Renal cortex interstitium (tissue), 11 donors: Measurements from ENCODE around the gene GLTP. TPM values are rescaled to one million over a fixed set of nuclear protein-coding genes. Genes with fewer than 3 reads are reported as not detected.

Experiments used
- DNase-seq, 11 donors: peaks; one replicate each; pipeline ENCODE4 v3.0.0-alpha.2; 2013; ENCODE audit warnings: low read depth in 9 of 11, low spot score in 4 of 11; ENCODE audit errors: extremely low read depth in 1 of 11
- polyA plus RNA-seq, 3 donors: library from polyadenylated mRNA; unstranded; fragments of 120-200 nt; gene quantifications; one replicate each; pipeline ENCODE4 v1.2.1, GENCODE V29; 2013; ENCODE audit not compliant: insufficient read length in 3 of 3

The GLTP gene
- polyA plus RNA-seq, 3 donors: 32.4 to 36.4 (median 33.5) TPM

GRCh38 chr12:109888179-109889020 lies 8.1 kb upstream of the GLTP start:
- no peak for DNase-seq

DNA sequence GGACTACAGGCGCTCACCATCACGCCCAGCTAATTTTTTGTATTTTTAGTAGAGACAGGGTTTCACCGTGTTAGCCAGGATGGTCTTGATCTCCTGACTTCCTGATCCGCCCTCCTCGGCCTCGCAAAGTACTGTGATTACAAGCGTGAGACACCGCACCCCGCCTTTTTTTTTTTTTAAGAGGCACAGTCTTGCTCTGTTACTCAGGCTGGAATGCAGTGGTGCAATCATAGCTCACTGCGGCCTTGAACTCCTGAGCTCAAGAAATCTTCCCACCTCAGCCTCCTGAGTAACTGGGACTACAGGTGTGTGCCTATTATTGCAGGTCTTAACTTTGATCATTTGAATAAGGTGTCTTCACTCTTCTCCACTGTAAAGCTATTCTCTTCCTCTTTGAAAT lies 5.3 kb upstream of the GLTP start:
- DNase-seq: no peak

DNA sequence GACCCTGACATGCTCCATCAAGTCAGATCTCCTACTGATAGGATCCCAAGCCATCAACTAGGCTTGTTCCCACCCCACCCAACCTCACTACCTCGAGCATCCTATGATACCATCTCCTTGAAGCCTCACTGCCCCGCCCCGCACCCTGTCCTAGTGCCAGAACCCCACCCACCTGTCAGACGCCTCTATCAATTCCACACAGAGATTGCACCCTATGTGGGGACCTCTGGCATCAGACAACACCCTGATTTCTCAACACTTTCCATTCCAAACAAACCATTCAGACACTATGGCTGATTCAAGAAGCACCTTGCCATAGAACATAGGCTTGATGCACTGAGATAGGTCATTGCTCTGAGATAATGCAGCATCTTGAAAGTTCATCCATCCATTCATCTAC lies 3.1 kb upstream of the GLTP start:
- no peak for DNase-seq

DNA sequence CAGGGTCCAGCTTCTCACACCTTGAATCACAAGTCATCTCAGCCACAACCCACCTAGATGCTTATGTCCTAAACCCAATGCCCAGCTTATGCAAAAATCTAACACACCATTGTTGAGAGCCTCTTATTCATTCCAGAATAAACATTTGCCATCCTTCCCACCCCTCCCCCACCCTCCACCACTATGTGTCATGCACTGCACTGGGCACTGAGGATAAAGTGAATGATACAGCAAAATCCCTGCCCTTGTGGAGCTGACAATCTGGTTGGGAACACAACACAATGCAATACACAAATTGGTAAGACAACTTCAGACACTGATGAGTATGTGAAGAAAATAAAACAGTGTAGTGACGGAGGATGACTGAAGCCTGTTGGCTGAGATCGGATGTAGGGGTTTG lies 1.4 kb upstream of the GLTP start:
- no peak for DNase-seq

DNA sequence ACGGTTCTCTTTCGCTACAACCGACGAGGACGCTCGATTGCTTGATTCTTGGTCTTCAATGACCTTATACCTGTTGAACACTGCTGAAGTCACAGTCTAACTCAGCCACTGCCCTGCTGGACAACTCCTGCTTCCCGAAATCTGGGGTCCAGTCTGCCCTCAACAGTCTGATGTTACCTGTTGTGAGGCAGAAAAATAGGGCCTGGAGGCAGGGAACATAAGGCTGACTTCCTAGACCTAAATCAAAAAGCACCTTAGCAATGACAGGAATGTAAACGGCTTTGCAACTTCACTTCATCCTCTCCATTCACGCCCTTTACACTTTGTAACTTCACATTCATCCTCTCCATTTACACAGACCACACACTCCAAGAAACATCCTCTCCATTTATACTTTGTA lies 597 bp upstream of the GLTP start:
- DNase-seq: no peak

GRCh38 chr12:109879351-109880042 lies 844 bp downstream of the GLTP start:
- no peak for DNase-seq

- DNase-seq: no peak
Measured at GRCh38 chr12:109878749-109879148, 1.6 kb downstream of the GLTP start.

- no peak for DNase-seq
Measured at GRCh38 chr12:109878247-109878625, 2.1 kb downstream of the GLTP start.

- no peak for DNase-seq
Measured at GRCh38 chr12:109877504-109878246, 2.7 kb downstream of the GLTP start.

- no peak for DNase-seq
Measured at GRCh38 chr12:109876406-109876805, 3.9 kb downstream of the GLTP start.

GRCh38 chr12:109875572-109876131 lies 4.7 kb downstream of the GLTP start:
- DNase-seq: no peak

DNA sequence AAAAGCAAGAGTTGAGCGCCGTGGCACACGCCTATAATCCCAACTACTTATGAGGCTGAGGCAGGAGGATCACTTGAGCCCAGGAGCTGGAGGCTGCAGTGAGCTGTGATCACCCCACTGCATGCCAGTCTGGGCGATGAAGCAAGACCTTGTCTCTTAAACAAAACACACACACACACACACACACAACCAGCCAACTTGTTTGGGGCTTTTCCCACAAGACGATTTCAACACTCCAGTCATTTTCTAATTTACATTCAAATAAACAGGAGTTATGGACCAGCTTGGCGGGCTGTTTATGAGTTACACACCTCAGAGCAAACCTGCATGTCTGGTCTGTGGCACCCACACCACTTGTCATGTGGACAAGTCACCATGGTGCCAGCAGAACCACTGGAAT lies 6.7 kb downstream of the GLTP start:
- no peak for DNase-seq

DNA sequence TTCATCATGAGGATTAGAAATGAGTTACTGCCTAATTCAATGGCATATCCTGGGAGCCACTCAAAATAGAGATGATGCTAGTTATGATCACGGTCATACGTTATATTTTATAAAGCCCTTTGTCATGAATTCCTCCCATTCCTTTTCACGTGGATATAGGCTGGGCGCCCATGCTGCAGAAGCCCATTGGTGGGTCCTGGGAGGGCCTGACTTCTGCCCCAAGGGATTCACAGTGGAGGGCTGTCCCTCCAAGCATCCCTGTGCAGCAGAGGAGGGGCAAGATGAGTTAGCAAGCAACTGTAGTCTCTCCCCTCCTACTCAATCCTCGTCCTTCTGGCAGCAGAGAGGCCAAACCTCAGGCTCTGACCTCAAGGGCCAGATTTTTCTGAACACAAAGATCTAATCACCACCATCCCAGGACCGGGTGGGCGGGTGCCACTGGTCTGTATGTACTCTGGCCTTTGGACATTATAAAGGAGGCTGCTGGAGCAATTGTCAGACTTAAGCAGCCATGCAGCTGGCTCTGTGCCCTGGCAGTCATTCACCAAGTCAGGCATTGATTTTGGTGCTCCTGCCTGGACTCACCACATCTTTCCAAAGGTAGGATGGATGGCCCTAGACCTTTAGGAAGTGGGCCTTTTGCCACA lies 8.6 kb downstream of the GLTP start:
- DNase-seq: no peak

DNA sequence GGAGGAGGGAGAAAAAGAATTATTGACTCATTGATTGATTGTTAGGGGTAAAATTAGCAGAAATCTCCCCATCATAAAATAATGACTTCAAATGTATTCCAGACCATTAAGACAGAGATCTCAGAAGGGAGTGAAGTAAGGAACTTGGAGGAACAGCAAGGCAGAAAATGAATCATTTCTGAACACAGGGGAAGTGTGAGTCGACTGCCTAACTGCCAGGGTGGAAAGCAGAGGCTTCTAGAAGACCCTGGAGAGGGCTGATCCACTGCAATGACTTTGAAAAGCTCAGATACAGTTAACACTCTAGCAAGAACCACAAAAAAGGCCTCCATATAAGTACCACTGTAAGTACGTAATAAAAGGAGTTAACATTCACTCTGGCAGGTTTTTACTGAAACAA lies 9.7 kb downstream of the GLTP start:
- no peak for DNase-seq

GRCh38 chr12:109868182-109869051 lies 11.9 kb downstream of the GLTP start:
- no peak for DNase-seq

GRCh38 chr12:109864916-109865315 lies 15.4 kb downstream of the GLTP start:
- no peak for DNase-seq

GRCh38 chr12:109863847-109864712 lies 16.3 kb downstream of the GLTP start:
- no peak for DNase-seq
